ENCODE results near the gene ABI3.

ABI3 gene

GRCh38 chr17:49198211-49198610 is 12.3 kb upstream of the ABI3 start:
- Histone ChIP-seq H3K27ac (ENCODE audit: low read depth, low read length) (no peak overlapping the region), H3K4me3 (ENCODE audit: insufficient read depth, low read length, poor library complexity, severe bottlenecking) (no peak overlapping the region), H3K4me2 (ENCODE audit: low read depth, low read length, poor library complexity, severe bottlenecking) (no peak overlapping the region), H3K9me3 (ENCODE audit: insufficient read depth, low read length) (no peaks in the 10 kb centered on the region), H3F3A (ENCODE audit: insufficient read depth) (peaks cover 4% of the 10 kb centered on the region; the same call in 1 of the 2 replicates), H3K36me3 (ENCODE audit: low read length) (no peaks in the 10 kb centered on the region), H3K27me3 (ENCODE audit: low read length) (no peaks in the 10 kb centered on the region), H3K79me2 (ENCODE audit: insufficient read depth, low read length) (no peaks in the 10 kb centered on the region), H3K9me2 (replicated peaks; ENCODE audit: insufficient read depth, low read length) (no peaks in the 10 kb centered on the region), H2AFZ (ENCODE audit: low read depth, low read length, severe bottlenecking) (no peak overlapping the region), H4K20me1 (ENCODE audit: low read depth, low read length) (no peaks in the 10 kb centered on the region), H3K9ac (ENCODE audit: low read length) (no peak overlapping the region)
- TF ChIP-seq EZH2phosphoT487 (conservative IDR thresholded peaks at IDR 0.05; ENCODE audit: low read length) (no peak), CTCF (IDR thresholded peaks at IDR 0.05; ENCODE audit: insufficient read depth, low read length, poor library complexity, severe bottlenecking) (no peak)

GRCh38 chr17:49200423-49201083 is 10.0 kb upstream of the ABI3 start:
- Histone ChIP-seq H2AFZ (ENCODE audit: low read depth, low read length, severe bottlenecking) (no peak overlapping the region), H3K27me3 (ENCODE audit: low read length) (no peaks in the 10 kb centered on the region), H3F3A (ENCODE audit: insufficient read depth) (no peaks in the 10 kb centered on the region), H3K79me2 (ENCODE audit: insufficient read depth, low read length) (no peaks in the 10 kb centered on the region), H3K36me3 (ENCODE audit: low read length) (no peaks in the 10 kb centered on the region), H3K4me3 (ENCODE audit: insufficient read depth, low read length, poor library complexity, severe bottlenecking) (no peak overlapping the region), H3K9me3 (ENCODE audit: insufficient read depth, low read length) (no peaks in the 10 kb centered on the region), H3K9ac (ENCODE audit: low read length) (no peak overlapping the region), H3K27ac (ENCODE audit: low read depth, low read length) (no peak overlapping the region), H3K4me2 (ENCODE audit: low read depth, low read length, poor library complexity, severe bottlenecking) (no peak overlapping the region), H3K9me2 (replicated peaks; ENCODE audit: insufficient read depth, low read length) (no peaks in the 10 kb centered on the region), H4K20me1 (ENCODE audit: low read depth, low read length) (no peaks in the 10 kb centered on the region)
- TF ChIP-seq CTCF (IDR thresholded peaks at IDR 0.05; ENCODE audit: insufficient read depth, low read length, poor library complexity, severe bottlenecking) = no peak

GRCh38 chr17:49201481-49201927 is 9.0 kb upstream of the ABI3 start:
- no peaks in the 10 kb centered on the region for H3F3A ChIP-seq (ENCODE audit: insufficient read depth)
- H4K20me1 ChIP-seq (ENCODE audit: low read depth, low read length) = no peaks in the 10 kb centered on the region
- TF ChIP-seq CTCF (IDR thresholded peaks at IDR 0.05; ENCODE audit: insufficient read depth, low read length, poor library complexity, severe bottlenecking) (no peak), EZH2phosphoT487 (conservative IDR thresholded peaks at IDR 0.05; ENCODE audit: low read length) (no peak)
- no peaks in the 10 kb centered on the region for H3K79me2 ChIP-seq (ENCODE audit: insufficient read depth, low read length)
- no peak overlapping the region for H3K4me3 ChIP-seq (ENCODE audit: insufficient read depth, low read length, poor library complexity, severe bottlenecking)
- H3K27me3 ChIP-seq (ENCODE audit: low read length) = no peaks in the 10 kb centered on the region
- H3K36me3 ChIP-seq (ENCODE audit: low read length) = no peaks in the 10 kb centered on the region
- H3K27ac ChIP-seq (ENCODE audit: low read depth, low read length) = no peak overlapping the region
- H3K4me2 ChIP-seq (ENCODE audit: low read depth, low read length, poor library complexity, severe bottlenecking) = no peak overlapping the region
- H3K9me3 ChIP-seq (ENCODE audit: insufficient read depth, low read length) = no peaks in the 10 kb centered on the region
- H2AFZ ChIP-seq (ENCODE audit: low read depth, low read length, severe bottlenecking) = no peak overlapping the region
- no peaks in the 10 kb centered on the region for H3K9me2 ChIP-seq (replicated peaks; ENCODE audit: insufficient read depth, low read length)
- no peak overlapping the region for H3K9ac ChIP-seq (ENCODE audit: low read length)

Data from SU-DHL-6 (cell line).